ENCODE data around the gene PCSK5.

Gene PCSK5

GRCh38 chr9:76349865-76350264 lies 459.4 kb downstream of the PCSK5 start:
- Histone ChIP-seq H3K9ac (ENCODE audit: low read length) (no peak overlapping the region), H3K27ac (ENCODE audit: low read length) (no peak overlapping the region), H4K20me1 (ENCODE audit: insufficient read depth, low read length) (no peaks in the 10 kb centered on the region), H3K4me1 (ENCODE audit: low read length) (no peaks in the 10 kb centered on the region), H3K9me3 (replicated peaks; ENCODE audit: insufficient read depth, low read length) (no peaks in the 10 kb centered on the region), H3K79me2 (ENCODE audit: low read length) (no peaks in the 10 kb centered on the region), H3K36me3 (replicated peaks; ENCODE audit: insufficient read depth, low read length) (no peaks in the 10 kb centered on the region), H3K9me2 (replicated peaks; ENCODE audit: insufficient read depth, low read length) (no peaks in the 10 kb centered on the region), H3K27me3 (replicated peaks; ENCODE audit: insufficient read depth, low read length) (no peaks in the 10 kb centered on the region), H3F3A (ENCODE audit: insufficient read depth, low read length) (no peaks in the 10 kb centered on the region), H2AFZ (ENCODE audit: low read length) (no peak overlapping the region), H3K4me2 (ENCODE audit: low read depth, low read length) (no peak overlapping the region), H3K4me3 (ENCODE audit: low read length) (no peak overlapping the region)
- TF ChIP-seq EZH2phosphoT487 (IDR thresholded peaks at IDR 0.05; ENCODE audit: low read length) (no peak), EZH2 (optimal IDR thresholded peaks at IDR 0.05; ENCODE audit: low read depth, low read length) (no peak)
- TF ChIP-seq, protein P1, sequence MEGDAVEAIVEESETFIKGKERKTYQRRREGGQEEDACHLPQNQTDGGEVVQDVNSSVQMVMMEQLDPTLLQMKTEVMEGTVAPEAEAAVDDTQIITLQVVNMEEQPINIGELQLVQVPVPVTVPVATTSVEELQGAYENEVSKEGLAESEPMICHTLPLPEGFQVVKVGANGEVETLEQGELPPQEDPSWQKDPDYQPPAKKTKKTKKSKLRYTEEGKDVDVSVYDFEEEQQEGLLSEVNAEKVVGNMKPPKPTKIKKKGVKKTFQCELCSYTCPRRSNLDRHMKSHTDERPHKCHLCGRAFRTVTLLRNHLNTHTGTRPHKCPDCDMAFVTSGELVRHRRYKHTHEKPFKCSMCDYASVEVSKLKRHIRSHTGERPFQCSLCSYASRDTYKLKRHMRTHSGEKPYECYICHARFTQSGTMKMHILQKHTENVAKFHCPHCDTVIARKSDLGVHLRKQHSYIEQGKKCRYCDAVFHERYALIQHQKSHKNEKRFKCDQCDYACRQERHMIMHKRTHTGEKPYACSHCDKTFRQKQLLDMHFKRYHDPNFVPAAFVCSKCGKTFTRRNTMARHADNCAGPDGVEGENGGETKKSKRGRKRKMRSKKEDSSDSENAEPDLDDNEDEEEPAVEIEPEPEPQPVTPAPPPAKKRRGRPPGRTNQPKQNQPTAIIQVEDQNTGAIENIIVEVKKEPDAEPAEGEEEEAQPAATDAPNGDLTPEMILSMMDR (IDR thresholded peaks at IDR 0.05; ENCODE audit: low read length): no peak
- DNase-seq: no peak

DNA sequence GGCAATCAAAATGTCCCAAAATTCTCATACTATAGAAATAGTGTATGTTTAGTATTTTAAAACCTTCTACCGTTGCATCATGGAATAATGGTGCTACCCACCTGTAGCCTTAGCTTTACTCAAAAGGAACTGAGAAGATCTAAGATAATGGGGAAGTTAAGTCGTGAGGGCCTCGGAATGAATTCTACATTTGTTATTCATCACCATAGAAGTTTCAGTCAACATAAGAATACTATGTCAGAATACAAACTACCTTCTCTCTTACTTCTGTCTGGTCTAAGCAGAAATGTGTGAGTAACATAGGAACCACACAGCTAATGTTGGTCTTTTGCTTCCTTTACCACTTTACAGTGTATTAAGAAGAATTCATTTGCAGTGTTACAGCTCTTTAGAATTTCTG lies 460.5 kb downstream of the PCSK5 start:
- Histone ChIP-seq H2AFZ (ENCODE audit: low read length) (no peak overlapping the region), H3K36me3 (replicated peaks; ENCODE audit: insufficient read depth, low read length) (no peaks in the 10 kb centered on the region), H3K4me1 (ENCODE audit: low read length) (no peaks in the 10 kb centered on the region), H3K9me3 (replicated peaks; ENCODE audit: insufficient read depth, low read length) (no peaks in the 10 kb centered on the region), H3K4me2 (ENCODE audit: low read depth, low read length) (no peak overlapping the region), H3F3A (ENCODE audit: insufficient read depth, low read length) (no peaks in the 10 kb centered on the region), H3K79me2 (ENCODE audit: low read length) (no peaks in the 10 kb centered on the region), H4K20me1 (ENCODE audit: insufficient read depth, low read length) (no peaks in the 10 kb centered on the region), H3K27me3 (replicated peaks; ENCODE audit: insufficient read depth, low read length) (no peaks in the 10 kb centered on the region), H3K27ac (ENCODE audit: low read length) (no peak overlapping the region), H3K4me3 (ENCODE audit: low read length) (no peak overlapping the region), H3K9me2 (replicated peaks; ENCODE audit: insufficient read depth, low read length) (no peaks in the 10 kb centered on the region), H3K9ac (ENCODE audit: low read length) (no peak overlapping the region)
- DNase-seq: no peak
- TF ChIP-seq, protein P1 (IDR thresholded peaks at IDR 0.05; ENCODE audit: low read length): no peak
- TF ChIP-seq EZH2 (optimal IDR thresholded peaks at IDR 0.05; ENCODE audit: low read depth, low read length) (no peak), EZH2phosphoT487 (IDR thresholded peaks at IDR 0.05; ENCODE audit: low read length) (no peak)

DNA sequence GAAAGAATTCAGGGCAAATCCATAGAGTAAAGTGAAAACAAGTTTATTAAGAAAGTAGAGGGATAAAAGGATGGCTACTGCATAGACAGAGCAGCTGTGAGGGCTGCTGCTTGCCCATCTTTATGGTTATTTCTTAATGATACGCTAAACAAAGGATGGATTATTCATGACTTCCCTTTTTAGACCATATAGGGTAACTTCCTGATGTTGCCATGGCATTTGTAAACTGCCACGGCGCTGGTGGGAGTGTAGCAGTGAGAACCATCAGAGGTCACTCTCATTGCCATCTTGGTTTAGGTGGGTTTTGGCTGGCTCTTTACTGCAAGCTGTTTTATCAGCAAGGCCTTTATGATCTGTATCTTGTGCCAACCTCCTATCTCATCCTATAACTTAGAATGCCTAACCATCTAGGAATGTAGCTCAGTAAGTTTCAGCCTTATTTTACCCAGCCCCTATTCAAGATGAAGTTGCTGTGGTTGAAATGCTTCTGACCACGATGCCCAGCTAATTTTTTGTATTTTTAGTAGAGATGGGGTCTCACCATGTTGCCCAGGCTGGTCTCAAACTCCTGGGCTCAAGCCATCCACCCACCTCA lies 461.6 kb downstream of the PCSK5 start:
- Histone ChIP-seq H3K4me3 (ENCODE audit: low read length) (no peak overlapping the region), H3K4me1 (ENCODE audit: low read length) (no peaks in the 10 kb centered on the region), H4K20me1 (ENCODE audit: insufficient read depth, low read length) (no peaks in the 10 kb centered on the region), H3F3A (ENCODE audit: insufficient read depth, low read length) (no peaks in the 10 kb centered on the region), H3K9me2 (replicated peaks; ENCODE audit: insufficient read depth, low read length) (no peaks in the 10 kb centered on the region), H3K4me2 (ENCODE audit: low read depth, low read length) (no peak overlapping the region), H3K9me3 (replicated peaks; ENCODE audit: insufficient read depth, low read length) (no peaks in the 10 kb centered on the region), H3K36me3 (replicated peaks; ENCODE audit: insufficient read depth, low read length) (no peaks in the 10 kb centered on the region), H2AFZ (ENCODE audit: low read length) (no peak overlapping the region), H3K27ac (ENCODE audit: low read length) (no peak overlapping the region), H3K27me3 (replicated peaks; ENCODE audit: insufficient read depth, low read length) (no peaks in the 10 kb centered on the region), H3K79me2 (ENCODE audit: low read length) (no peaks in the 10 kb centered on the region), H3K9ac (ENCODE audit: low read length) (no peak overlapping the region)
- DNase-seq: no peak
- TF ChIP-seq, protein P1 (IDR thresholded peaks at IDR 0.05; ENCODE audit: low read length): no peak
- TF ChIP-seq EZH2 (optimal IDR thresholded peaks at IDR 0.05; ENCODE audit: low read depth, low read length) (no peak), EZH2phosphoT487 (IDR thresholded peaks at IDR 0.05; ENCODE audit: low read length) (no peak)
